ENCODE measurements around the gene KLHL1. TPM values are rescaled to one million over a fixed set of nuclear protein-coding genes. Genes with fewer than 3 reads are reported as not detected.

Gene KLHL1
- total RNA-seq, 4 donors from 2014 or later = not detected

DNA sequence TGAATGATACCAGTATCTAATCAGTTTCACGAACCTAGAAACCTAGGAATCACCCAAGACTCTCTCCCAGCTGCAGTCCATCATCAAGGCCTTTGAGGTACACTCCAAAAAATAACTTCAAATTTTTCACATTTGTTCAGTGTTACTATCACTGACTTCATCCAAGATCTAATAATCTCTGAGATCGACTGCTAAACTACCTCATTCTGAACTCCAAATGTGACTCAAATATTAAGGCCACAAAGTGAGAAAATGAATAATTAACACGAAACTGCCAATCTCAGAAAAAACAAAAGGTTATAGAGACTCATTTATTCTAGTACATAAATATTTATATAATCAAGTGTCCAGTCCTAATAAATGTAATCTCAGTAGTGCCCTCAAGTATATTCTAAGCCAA is 430.9 kb downstream of the KLHL1 start:
- no peak overlapping the region for H3K27ac ChIP-seq
- H3K4me3 ChIP-seq = no peak overlapping the region
- H3K9me3 ChIP-seq = no peaks in the 10 kb centered on the region
- no peaks in the 10 kb centered on the region for H3K36me3 ChIP-seq
- H3K27me3 ChIP-seq = no peaks in the 10 kb centered on the region
- intact Hi-C loops (cut with DNase I; ENCODE audit: low total_unique reads) (no loop called here), in situ Hi-C loops (cut with MboI; ENCODE audit: low sequenced_read_pairs in 4 of 4) (no loop called here)
- ATAC-seq (no peak), DNase-seq (no peak)
- no peaks in the 10 kb centered on the region for H3K4me1 ChIP-seq
- TF ChIP-seq, protein P1, sequence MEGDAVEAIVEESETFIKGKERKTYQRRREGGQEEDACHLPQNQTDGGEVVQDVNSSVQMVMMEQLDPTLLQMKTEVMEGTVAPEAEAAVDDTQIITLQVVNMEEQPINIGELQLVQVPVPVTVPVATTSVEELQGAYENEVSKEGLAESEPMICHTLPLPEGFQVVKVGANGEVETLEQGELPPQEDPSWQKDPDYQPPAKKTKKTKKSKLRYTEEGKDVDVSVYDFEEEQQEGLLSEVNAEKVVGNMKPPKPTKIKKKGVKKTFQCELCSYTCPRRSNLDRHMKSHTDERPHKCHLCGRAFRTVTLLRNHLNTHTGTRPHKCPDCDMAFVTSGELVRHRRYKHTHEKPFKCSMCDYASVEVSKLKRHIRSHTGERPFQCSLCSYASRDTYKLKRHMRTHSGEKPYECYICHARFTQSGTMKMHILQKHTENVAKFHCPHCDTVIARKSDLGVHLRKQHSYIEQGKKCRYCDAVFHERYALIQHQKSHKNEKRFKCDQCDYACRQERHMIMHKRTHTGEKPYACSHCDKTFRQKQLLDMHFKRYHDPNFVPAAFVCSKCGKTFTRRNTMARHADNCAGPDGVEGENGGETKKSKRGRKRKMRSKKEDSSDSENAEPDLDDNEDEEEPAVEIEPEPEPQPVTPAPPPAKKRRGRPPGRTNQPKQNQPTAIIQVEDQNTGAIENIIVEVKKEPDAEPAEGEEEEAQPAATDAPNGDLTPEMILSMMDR (IDR thresholded peaks at IDR 0.05 in 4 of 5, conservative IDR thresholded peaks at IDR 0.05 in 1 of 5) = no peak
- TF ChIP-seq POLR2A (IDR thresholded peaks at IDR 0.05) = no peak

DNA sequence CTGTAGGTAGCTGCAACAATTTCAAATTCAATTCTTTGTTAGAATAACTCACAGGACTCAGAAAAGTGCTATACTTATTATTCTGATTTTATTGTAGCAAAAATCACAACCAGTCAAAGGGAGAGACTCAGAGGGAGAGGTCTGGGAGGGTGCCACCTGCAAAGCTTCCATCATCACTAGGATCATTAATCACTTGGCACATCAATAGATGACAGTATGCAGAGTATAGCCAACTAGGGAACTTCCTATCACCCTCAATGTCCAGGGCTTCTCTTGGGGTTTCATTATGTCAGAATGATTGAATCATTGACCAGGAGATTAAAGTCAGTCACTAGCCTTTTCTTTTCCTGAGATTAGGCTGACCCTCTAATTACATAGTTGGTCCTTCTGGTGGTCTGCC is 432.0 kb downstream of the KLHL1 start:
- TF ChIP-seq, protein P1 (IDR thresholded peaks at IDR 0.05 in 4 of 5, conservative IDR thresholded peaks at IDR 0.05 in 1 of 5) = no peak
- TF ChIP-seq POLR2A (IDR thresholded peaks at IDR 0.05) = no peak
- no peak for ATAC-seq
- in situ Hi-C loops (cut with MboI; ENCODE audit: low sequenced_read_pairs in 4 of 4) (no loop called here), intact Hi-C loops (cut with DNase I; ENCODE audit: low total_unique reads) (no loop called here)
- Histone ChIP-seq H3K27me3 (no peaks in the 10 kb centered on the region), H3K36me3 (no peaks in the 10 kb centered on the region), H3K27ac (no peak overlapping the region), H3K4me3 (no peak overlapping the region), H3K9me3 (no peaks in the 10 kb centered on the region), H3K4me1 (no peaks in the 10 kb centered on the region)
- DNase-seq = no peak

DNA sequence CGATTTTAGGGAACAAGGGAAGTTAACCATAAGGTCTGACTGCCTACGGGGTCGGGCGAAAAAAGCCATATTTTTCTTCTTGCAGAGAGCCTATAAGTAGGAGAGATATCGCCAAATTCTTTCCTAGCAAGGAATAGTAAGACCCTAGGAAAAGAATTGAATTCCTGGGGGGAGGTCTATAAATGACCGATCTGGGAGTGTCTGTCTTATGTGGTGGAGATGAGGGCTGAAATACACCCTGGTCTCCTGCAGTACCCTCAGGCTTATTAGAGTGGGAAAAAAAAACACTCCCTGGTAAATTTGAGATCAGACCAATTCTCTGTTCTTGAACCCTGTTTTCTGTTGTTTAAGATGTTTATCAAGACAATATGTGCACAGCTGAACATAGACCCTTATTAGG is 448.1 kb downstream of the KLHL1 start:
- no peak overlapping the region for H3K27ac ChIP-seq
- H3K36me3 ChIP-seq = no peaks in the 10 kb centered on the region
- H3K4me3 ChIP-seq = no peak overlapping the region
- no peak for TF ChIP-seq POLR2A (IDR thresholded peaks at IDR 0.05)
- TF ChIP-seq, protein P1 (IDR thresholded peaks at IDR 0.05 in 4 of 5, conservative IDR thresholded peaks at IDR 0.05 in 1 of 5) = no peak
- ATAC-seq (no peak), DNase-seq (no peak)
- no peaks in the 10 kb centered on the region for H3K4me1 ChIP-seq
- intact Hi-C loops (cut with DNase I; ENCODE audit: low total_unique reads) = no loop called here
- in situ Hi-C loops (cut with MboI; ENCODE audit: low sequenced_read_pairs in 4 of 4) = no loop called here
- H3K27me3 ChIP-seq = no peaks in the 10 kb centered on the region
- no peaks in the 10 kb centered on the region for H3K9me3 ChIP-seq

DNA sequence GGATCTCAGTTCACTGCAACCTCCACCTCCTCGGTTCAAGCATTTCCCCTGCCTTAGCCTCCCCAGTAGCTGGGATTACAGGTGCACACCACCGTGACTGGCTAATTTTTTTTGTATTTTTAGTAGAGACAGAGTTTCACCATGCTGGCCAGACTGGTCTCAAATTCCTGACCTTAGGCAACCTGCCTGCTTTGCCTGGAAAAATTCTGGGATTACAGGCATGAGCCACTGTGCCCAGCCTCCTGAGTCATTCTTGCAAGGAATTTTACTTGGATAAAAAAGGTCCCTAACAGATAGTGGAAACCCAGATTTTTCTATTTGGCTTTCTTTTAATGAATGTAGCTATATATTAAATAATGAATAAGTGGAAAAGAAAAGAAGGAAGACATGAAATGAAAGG is 450.6 kb downstream of the KLHL1 start:
- Histone ChIP-seq H3K4me1 (no peaks in the 10 kb centered on the region), H3K27ac (no peak overlapping the region), H3K9me3 (no peaks in the 10 kb centered on the region), H3K27me3 (no peaks in the 10 kb centered on the region), H3K36me3 (no peaks in the 10 kb centered on the region), H3K4me3 (no peak overlapping the region)
- no peak for TF ChIP-seq POLR2A (IDR thresholded peaks at IDR 0.05)
- TF ChIP-seq, protein P1 (IDR thresholded peaks at IDR 0.05 in 4 of 5, conservative IDR thresholded peaks at IDR 0.05 in 1 of 5) = no peak
- ATAC-seq (no peak), DNase-seq (no peak)
- intact Hi-C loops (cut with DNase I; ENCODE audit: low total_unique reads) = no loop called here
- in situ Hi-C loops (cut with MboI; ENCODE audit: low sequenced_read_pairs in 4 of 4) = no loop called here

DNA sequence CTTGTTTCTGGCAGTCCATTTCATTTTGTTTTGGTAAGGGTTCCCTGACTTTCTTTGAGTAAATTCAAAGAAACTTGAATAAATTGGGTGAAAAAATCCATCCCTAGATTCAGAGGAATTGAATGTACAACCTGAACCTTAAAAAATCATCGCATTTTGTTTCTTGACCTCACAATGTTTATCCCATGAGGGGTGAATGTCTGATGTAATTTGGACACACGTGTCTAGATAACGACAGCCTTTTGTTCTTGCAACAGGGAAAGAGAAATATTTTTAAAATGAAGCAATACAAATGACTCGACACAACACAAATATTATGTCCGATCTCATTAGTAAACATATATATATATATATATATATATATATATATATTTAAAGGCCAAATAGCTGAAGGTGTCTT is 453.9 kb downstream of the KLHL1 start:
- H3K9me3 ChIP-seq = no peaks in the 10 kb centered on the region
- no peak for ATAC-seq
- DNase-seq = no peak
- intact Hi-C loops (cut with DNase I; ENCODE audit: low total_unique reads) (no loop called here), in situ Hi-C loops (cut with MboI; ENCODE audit: low sequenced_read_pairs in 4 of 4) (no loop called here)
- no peak overlapping the region for H3K4me3 ChIP-seq
- H3K27ac ChIP-seq = no peak overlapping the region
- no peaks in the 10 kb centered on the region for H3K27me3 ChIP-seq
- no peaks in the 10 kb centered on the region for H3K4me1 ChIP-seq
- TF ChIP-seq, protein P1 (IDR thresholded peaks at IDR 0.05 in 4 of 5, conservative IDR thresholded peaks at IDR 0.05 in 1 of 5) = no peak
- no peak for TF ChIP-seq POLR2A (IDR thresholded peaks at IDR 0.05)
- H3K36me3 ChIP-seq = no peaks in the 10 kb centered on the region
